Prostate gland (tissue), 2 donors: Measurements from ENCODE around the gene DUSP1.

Experiments used
- POLR2A ChIP-seq: fragments of 450-650 bp; IDR thresholded peaks from one replicate; pipeline ENCODE4 v1.6.1; 2016; ENCODE audit warnings: antibody characterized with exemption, mild to moderate bottlenecking
- POLR2AphosphoS5 ChIP-seq: sonication (generic); formaldehyde crosslinking; IDR thresholded peaks from one replicate; pipeline ENCODE4 v1.6.1; 2017; ENCODE audit warnings: antibody characterized with exemption
- TF ChIP-seq, protein P1 (sequence below), 4 experiments: fragments of 200-600 bp in 2 of 4; fragments of 450-650 bp in 2 of 4; sonication (generic) in 2 of 4; IDR thresholded peaks; 1 replicate in 3 of 4; 2 replicates in 1 of 4; pipeline ENCODE4 v1.5.1; 2016 to 2019; ENCODE audit warnings: antibody characterized with exemption in 4 of 4, mild to moderate bottlenecking in 2 of 4, moderate library complexity in 2 of 4

DNA sequence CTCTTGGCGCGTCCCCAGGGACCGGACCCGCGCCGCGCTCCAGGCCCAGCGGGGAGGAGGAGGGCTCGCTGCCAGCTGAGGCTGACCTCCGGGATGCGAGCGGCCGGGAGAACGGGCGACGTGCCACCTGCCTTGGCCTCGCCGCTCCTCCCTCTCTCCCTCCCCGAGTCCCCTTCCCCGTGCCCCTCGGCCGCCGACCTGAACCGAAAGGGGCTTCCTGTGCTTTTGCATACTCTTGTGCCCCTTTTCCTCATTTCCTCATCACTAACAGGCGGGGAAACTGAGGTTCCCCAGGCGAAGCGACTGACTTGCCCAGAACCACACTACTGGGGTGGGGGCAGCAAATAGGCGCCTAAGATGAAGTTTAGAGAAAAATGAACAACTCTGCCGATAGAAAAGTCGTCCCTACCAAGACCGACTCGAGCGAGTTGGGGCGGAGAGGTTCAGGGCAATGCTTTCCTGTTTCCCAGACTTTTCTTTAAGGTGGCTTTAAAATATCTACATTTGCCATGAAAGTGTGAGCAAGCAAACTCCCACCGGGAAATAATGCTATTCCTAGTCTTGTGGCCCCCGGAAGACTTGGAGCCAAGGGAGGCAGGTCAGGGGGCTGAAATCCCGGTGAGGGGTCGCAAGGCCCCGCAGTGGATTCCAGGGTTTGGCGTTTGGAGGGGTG, 580 bp upstream of the DUSP1 start:
- TF ChIP-seq POLR2A (no peak), POLR2AphosphoS5 (no peak)
- TF ChIP-seq, protein P1, sequence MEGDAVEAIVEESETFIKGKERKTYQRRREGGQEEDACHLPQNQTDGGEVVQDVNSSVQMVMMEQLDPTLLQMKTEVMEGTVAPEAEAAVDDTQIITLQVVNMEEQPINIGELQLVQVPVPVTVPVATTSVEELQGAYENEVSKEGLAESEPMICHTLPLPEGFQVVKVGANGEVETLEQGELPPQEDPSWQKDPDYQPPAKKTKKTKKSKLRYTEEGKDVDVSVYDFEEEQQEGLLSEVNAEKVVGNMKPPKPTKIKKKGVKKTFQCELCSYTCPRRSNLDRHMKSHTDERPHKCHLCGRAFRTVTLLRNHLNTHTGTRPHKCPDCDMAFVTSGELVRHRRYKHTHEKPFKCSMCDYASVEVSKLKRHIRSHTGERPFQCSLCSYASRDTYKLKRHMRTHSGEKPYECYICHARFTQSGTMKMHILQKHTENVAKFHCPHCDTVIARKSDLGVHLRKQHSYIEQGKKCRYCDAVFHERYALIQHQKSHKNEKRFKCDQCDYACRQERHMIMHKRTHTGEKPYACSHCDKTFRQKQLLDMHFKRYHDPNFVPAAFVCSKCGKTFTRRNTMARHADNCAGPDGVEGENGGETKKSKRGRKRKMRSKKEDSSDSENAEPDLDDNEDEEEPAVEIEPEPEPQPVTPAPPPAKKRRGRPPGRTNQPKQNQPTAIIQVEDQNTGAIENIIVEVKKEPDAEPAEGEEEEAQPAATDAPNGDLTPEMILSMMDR (IDR thresholded peaks at IDR 0.05), result no peak
